ENCODE results near the gene TTLL12.
A peak's percentile ranks its signal among the peaks of the same experiment; 100 is the strongest.

TTLL12 gene

GRCh38 chr22:43171019-43171491 lies 15.9 kb downstream of the TTLL12 start:
- no peak for DNase-seq

GRCh38 chr22:43170131-43170480 lies 16.8 kb downstream of the TTLL12 start:
- DNase-seq, result no peak

GRCh38 chr22:43169310-43170130 lies 17.4 kb downstream of the TTLL12 start:
- no peak for DNase-seq

GRCh38 chr22:43168471-43169309 lies 18.2 kb downstream of the TTLL12 start:
- DNase-seq, result no peak

- DNase-seq, result no peak
These were observed 19.8 kb downstream of the TTLL12 start for GRCh38 chr22:43167001-43167589.

GRCh38 chr22:43166132-43166930 lies 20.6 kb downstream of the TTLL12 start:
- no peak for DNase-seq

- DNase-seq, result no peak
These were observed 22.3 kb downstream of the TTLL12 start for GRCh38 chr22:43164636-43165035.

GRCh38 chr22:43163241-43163795 lies 23.6 kb downstream of the TTLL12 start:
- no peak for DNase-seq

GRCh38 chr22:43162412-43163150 lies 24.4 kb downstream of the TTLL12 start:
- no peak for DNase-seq

GRCh38 chr22:43160497-43161126 lies 26.3 kb downstream of the TTLL12 start:
- no peak for DNase-seq

- no peak for DNase-seq
These were observed 27.3 kb downstream of the TTLL12 start for GRCh38 chr22:43159484-43160178.

GRCh38 chr22:43158778-43159483 lies 28.0 kb downstream of the TTLL12 start:
- no peak for DNase-seq

- no peak for DNase-seq
These were observed 28.9 kb downstream of the TTLL12 start for GRCh38 chr22:43157874-43158546.

GRCh38 chr22:43156413-43156812 lies 30.5 kb downstream of the TTLL12 start:
- DNase-seq, result no peak

GRCh38 chr22:43155789-43156188 lies 31.1 kb downstream of the TTLL12 start:
- DNase-seq, result no peak

- DNase-seq, result no peak
These were observed 31.9 kb downstream of the TTLL12 start for GRCh38 chr22:43154887-43155536.

- no peak for DNase-seq
These were observed 33.0 kb downstream of the TTLL12 start for GRCh38 chr22:43153899-43154298.

- peak in 1 of 2 donors; percentile 30 for DNase-seq
These were observed 34.4 kb downstream of the TTLL12 start for GRCh38 chr22:43152357-43153071.
